ENCODE measurements around the gene PIP4K2A. TPM values are rescaled to one million over a fixed set of nuclear protein-coding genes. Genes with fewer than 3 reads are reported as not detected.

Gene PIP4K2A
- polyA plus RNA-seq, 1 donor: 34.0 TPM

Other genes starting within 250 kb of the PIP4K2A start
- gene ARMC3, start 213.5 kb upstream of the PIP4K2A start, polyA plus RNA-seq (ENCODE audit: insufficient read length): 17.8 TPM

Data from left kidney (tissue), 1 donor.